ENCODE measurements around the gene CBLB. TPM values are rescaled to one million over a fixed set of nuclear protein-coding genes. Genes with fewer than 3 reads are reported as not detected.

Gene CBLB
- polyA plus RNA-seq, 2 of the 4 experiments (the other 2 are of a cell fraction): 6.8 to 16.2 TPM

DNA sequence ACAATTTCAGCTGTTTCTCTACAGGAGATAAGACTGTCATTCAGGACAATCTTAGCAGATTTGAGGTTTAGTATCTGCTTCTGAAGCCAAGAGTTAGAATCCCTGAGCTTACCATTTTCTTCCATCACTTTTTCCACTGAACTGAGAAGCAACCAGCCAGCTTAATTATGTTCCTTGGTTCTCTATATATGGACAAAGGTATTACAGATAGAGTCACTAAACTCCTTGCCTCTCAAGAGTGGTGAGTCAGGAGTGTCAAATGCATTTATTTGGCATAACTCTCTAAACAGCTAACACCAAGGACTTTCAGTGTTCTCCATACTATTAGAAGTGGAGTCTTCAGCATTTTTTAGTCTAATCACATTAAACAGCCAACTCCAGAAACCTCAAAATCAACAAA, 262.8 kb downstream of the CBLB start:
- ChIA-PET CTCF (interaction anchor here (1.6 kb wide), 1 partner anchor 12 kb away, joined by 6 read pairs; no protein-coding TSS in a partner anchor), POLR2A (no interaction called here)
- H3K4me2 ChIP-seq: no peak overlapping the region
- no peak for DNase-seq (ENCODE audit: low read depth in 1 of 2, low spot score in 1 of 2)
- H3K27ac ChIP-seq: no peak overlapping the region
- H3K4me3 ChIP-seq: no peak overlapping the region
- no peaks in the 10 kb centered on the region for H3K9me3 ChIP-seq
- ATAC-seq: no peak
- FAIRE-seq: no peak
- TF ChIP-seq E2F6 (IDR thresholded peaks at IDR 0.05; ENCODE audit: borderline replicate concordance, low read depth): no peak
- TF ChIP-seq CTCF (IDR thresholded peaks at IDR 0.05): no peak
- no peak for TF ChIP-seq ESRRA (IDR thresholded peaks at IDR 0.05; ENCODE audit: borderline replicate concordance, low read length)
- no peak for TF ChIP-seq ELK1 (IDR thresholded peaks at IDR 0.05; ENCODE audit: low read depth, low read length)
- no peak for TF ChIP-seq NFE2L2 (conservative IDR thresholded peaks at IDR 0.05; ENCODE audit: low read length)
- TF ChIP-seq GATA3 (IDR thresholded peaks at IDR 0.05; ENCODE audit: borderline replicate concordance): no peak
- no peak for TF ChIP-seq HEYL (CRISPR knock-in tag; IDR thresholded peaks at IDR 0.05)
- TF ChIP-seq FOSL2 (IDR thresholded peaks at IDR 0.05): no peak
- no peak for TF ChIP-seq FOSL2 (CRISPR knock-in tag; IDR thresholded peaks at IDR 0.05)
- TF ChIP-seq, protein P1, sequence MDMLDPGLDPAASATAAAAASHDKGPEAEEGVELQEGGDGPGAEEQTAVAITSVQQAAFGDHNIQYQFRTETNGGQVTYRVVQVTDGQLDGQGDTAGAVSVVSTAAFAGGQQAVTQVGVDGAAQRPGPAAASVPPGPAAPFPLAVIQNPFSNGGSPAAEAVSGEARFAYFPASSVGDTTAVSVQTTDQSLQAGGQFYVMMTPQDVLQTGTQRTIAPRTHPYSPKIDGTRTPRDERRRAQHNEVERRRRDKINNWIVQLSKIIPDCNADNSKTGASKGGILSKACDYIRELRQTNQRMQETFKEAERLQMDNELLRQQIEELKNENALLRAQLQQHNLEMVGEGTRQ (IDR thresholded peaks at IDR 0.05): no peak
- TF ChIP-seq POLR2AphosphoS2 (conservative IDR thresholded peaks at IDR 0.05; ENCODE audit: low read length): no peak
- TF ChIP-seq MAZ (IDR thresholded peaks at IDR 0.05; ENCODE audit: borderline replicate concordance, low read depth, low read length): no peak
- no peak for TF ChIP-seq NPAS2 (CRISPR knock-in tag; IDR thresholded peaks at IDR 0.05; ENCODE audit: borderline replicate concordance)
- no peak for TF ChIP-seq CHD2 (IDR thresholded peaks at IDR 0.05; ENCODE audit: low read length, partially characterized antibody)
- TF ChIP-seq POLR2A (IDR thresholded peaks at IDR 0.05; ENCODE audit: low read length): no peak
- TF ChIP-seq TFCP2L1 (CRISPR knock-in tag; IDR thresholded peaks at IDR 0.05): no peak
- TF ChIP-seq NR3C1 (IDR thresholded peaks at IDR 0.05): no peak
- no peak for TF ChIP-seq PHF8 (IDR thresholded peaks at IDR 0.05; ENCODE audit: borderline replicate concordance, low read depth)
- TF ChIP-seq, protein P2, sequence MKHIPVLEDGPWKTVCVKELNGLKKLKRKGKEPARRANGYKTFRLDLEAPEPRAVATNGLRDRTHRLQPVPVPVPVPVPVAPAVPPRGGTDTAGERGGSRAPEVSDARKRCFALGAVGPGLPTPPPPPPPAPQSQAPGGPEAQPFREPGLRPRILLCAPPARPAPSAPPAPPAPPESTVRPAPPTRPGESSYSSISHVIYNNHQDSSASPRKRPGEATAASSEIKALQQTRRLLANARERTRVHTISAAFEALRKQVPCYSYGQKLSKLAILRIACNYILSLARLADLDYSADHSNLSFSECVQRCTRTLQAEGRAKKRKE (CRISPR knock-in tag; IDR thresholded peaks at IDR 0.05; ENCODE audit: low read depth): no peak
- H3K4me1 ChIP-seq: no peaks in the 10 kb centered on the region

All from A549 (cell line).